Heart left ventricle (tissue), 16 donors: ENCODE measurements around the gene TXNDC2. TPM values are rescaled to one million over a fixed set of nuclear protein-coding genes. Genes with fewer than 3 reads are reported as not detected.

Experiments
- ATAC-seq, 4 donors: fragments of 200-7000 bp; cut with Tn5 transposase; one replicate each; pipeline ENCODE4 v1.9.1; 2020 to 2022; ENCODE audit warnings: moderate library complexity in 4 of 4, mild to moderate bottlenecking in 3 of 4, moderate number of reproducible peaks in 1 of 4
- DNase-seq, 5 donors: peaks; one replicate each; pipeline ENCODE4 v3.0.0-alpha.2; 2020
- H3K27ac ChIP-seq, 12 donors: fragments of 200-600 bp; sonication (generic) in 4 of 12; one replicate each; pipeline versions ENCODE4 v1.5.0 to v1.8.0; 2016 to 2022; ENCODE audit warnings: mild to moderate bottlenecking in 2 of 12
- H3K27me3 ChIP-seq, 9 donors: fragments of 200-600 bp; sonication (generic) in 2 of 9; one replicate each; pipeline versions ENCODE4 v1.5.1 to v1.8.0; 2016 to 2022; ENCODE audit warnings: mild to moderate bottlenecking in 3 of 9
- H3K36me3 ChIP-seq, 9 donors: fragments of 200-600 bp; sonication (generic) in 2 of 9; one replicate each; pipeline versions ENCODE4 v1.5.0 to v1.8.0; 2018 to 2022; ENCODE audit warnings: mild to moderate bottlenecking in 2 of 9
- H3K4me1 ChIP-seq, 12 donors: fragments of 200-600 bp; sonication (generic) in 4 of 12; one replicate each; pipeline versions ENCODE4 v1.5.0 to v1.8.0; 2016 to 2022; ENCODE audit warnings: mild to moderate bottlenecking in 3 of 12
- H3K4me3 ChIP-seq, 12 donors: fragments of 200-600 bp; sonication (generic) in 4 of 12; one replicate each; pipeline versions ENCODE4 v1.5.0 to v1.8.0; 2017 to 2022; ENCODE audit warnings: mild to moderate bottlenecking in 9 of 12, moderate library complexity in 4 of 12
- H3K9me3 ChIP-seq, 12 donors: fragments of 200-600 bp; sonication (generic) in 4 of 12; one replicate each; pipeline versions ENCODE4 v1.5.0 to v1.8.0; 2016 to 2022; ENCODE audit warnings: mild to moderate bottlenecking in 1 of 12
- POLR2A ChIP-seq, 2 donors: fragments of 450-650 bp; IDR thresholded peaks; one replicate each; pipeline ENCODE4 v1.6.1; 2017; ENCODE audit warnings: antibody characterized with exemption in 2 of 2, mild to moderate bottlenecking in 2 of 2, moderate library complexity in 2 of 2
- WGBS, 4 donors: extraction: QIAGEN DNeasy Blood & Tissue Kit in 2 of 4; methylation state at CpG; one replicate each; pipeline versions ENCODE4 v1.1.5 to v1.1.7; 2013 to 2018; 5-methylcytosine and 5-hydroxymethylcytosine counted together
- intact Hi-C, 10 donors: fragments of 100-400 bp; cut with DNase I; formaldehyde crosslinking; loops; one replicate each; pipeline versions ENCODE4 v1.11.1 to v1.14.2; 2022
- polyA plus RNA-seq, 2 donors: library from polyadenylated mRNA; stranded (reverse); fragments of 200-250 nt; gene quantifications; one replicate each; pipeline ENCODE4 v1.2.3, GENCODE V29; 2013
- total RNA-seq, 9 donors: library from RNA; depleted of rRNA in 2 of 9; stranded (reverse); fragments of >200 nt in 2 of 9; fragmentation: NEBNext Ultra II Directional in 3 of 9; extraction: Animal tissue kit (Norgen Biotek cat#: 25700) in 3 of 9; gene quantifications; one replicate each; pipeline versions ENCODE4 v1.1.0 to v1.2.4, GENCODE V29; 2016 to 2023
- TF ChIP-seq, protein P1 (sequence below), 12 donors: fragments of 200-600 bp; sonication (generic) in 4 of 12; IDR thresholded peaks; one replicate each; pipeline versions ENCODE4 v1.5.0 to v1.8.0; 2018 to 2022; ENCODE audit warnings: antibody characterized with exemption in 12 of 12, mild to moderate bottlenecking in 5 of 12
- donor health status: ischemic (EF 13 %, LVEDD 7.1; RV severe dilation, severe dysfunction).
- donor health status: healthy with polysubstance abuse.
- donor health status: DM: no; HTN: yes; CAD: no.
- donor health status: DM: no; HTN: no; CAD: no.
- donor health status: ischemic (EF 25% LVEDD 6.9; RV normal size, moderate dysfunction).
- donor health status: ischemic (EF 25% LVEDD 5.7; RV mildly dilated, moderate dysfunction).
- donor health status: healthy.
- donor health status: DM: yes; HTN: yes; CAD: no.
- donor health status: ischemic (EF 35%, LVEDD 5.7; RV mildly dilated, moderate dysfunction).
- donor health status: nonischemic (EF 11% LVEDD 7.7; RV severe dilation, severe dysfunction).
- donor health status: DM: yes; HTN: yes; CAD: no.
- donor health status: PGD.
- donor health status: ischemic (EF 29% LVEDD 5.4; RV normal size, mild dysfunction).
- donor health status: nonischemic (EF 23%, LVEDD 6.1; RV moderate dilation, normal function).

TXNDC2 gene
- total and polyA plus RNA-seq, 11 donors = 0.03 TPM; not detected in 10

DNA sequence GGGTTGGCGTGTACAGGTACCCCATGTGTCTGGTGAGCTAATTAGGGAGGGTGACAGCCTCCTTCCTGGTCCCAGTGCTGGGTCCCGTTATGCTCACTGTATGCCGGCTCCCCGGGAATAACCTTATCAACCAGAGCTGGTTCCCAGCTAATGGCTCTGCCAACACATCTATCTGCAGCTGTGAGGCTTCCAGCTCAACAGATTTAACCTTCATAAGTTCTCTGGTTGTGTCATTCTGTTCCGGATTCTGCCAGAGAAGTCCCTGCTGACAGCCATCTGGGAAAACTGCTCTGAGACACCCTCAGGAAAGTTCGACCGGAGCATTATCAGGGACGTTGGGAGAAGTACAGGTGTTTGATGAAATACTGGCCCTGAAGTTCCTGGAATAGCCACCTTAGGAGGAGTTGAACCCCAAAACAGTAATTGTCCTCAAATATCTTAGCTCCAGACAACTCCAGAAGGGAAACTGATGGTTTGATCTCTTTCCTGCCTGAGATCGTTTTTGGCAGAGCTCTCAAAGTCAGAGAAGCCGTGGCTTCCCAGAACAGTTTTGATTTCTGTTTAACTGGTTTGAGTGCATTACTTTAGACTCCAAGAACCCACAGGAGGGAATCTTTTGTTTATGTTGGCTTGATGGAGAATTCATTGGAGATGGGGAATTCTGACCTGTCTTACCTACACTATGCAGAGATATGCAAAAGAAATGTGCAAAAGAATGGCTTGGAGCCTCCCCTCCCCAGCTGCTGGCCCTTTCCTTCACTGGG, 39.4 kb upstream of the TXNDC2 start:
- WGBS, 4 donors = 7 to 17% (median 12%) methylated on average over 8 to 10 of the region's 10 CpGs
- ATAC-seq (peak; percentile 70 to 87 (median 84)), DNase-seq (peak in 4 of 5 donors; percentile 43 to 66 (median 58))
- peak overlapping the region; percentile 3 to 85 (median 74) for H3K27ac ChIP-seq
- peak overlapping the region in 7 of 12 donors; percentile 6 to 30 (median 18) for H3K4me3 ChIP-seq
- no peaks in the 10 kb centered on the region for H3K9me3 ChIP-seq
- H3K36me3 ChIP-seq = peaks cover 0 to 21% (median 0%) of the 10 kb centered on the region in 9 donors
- TF ChIP-seq, protein P1, sequence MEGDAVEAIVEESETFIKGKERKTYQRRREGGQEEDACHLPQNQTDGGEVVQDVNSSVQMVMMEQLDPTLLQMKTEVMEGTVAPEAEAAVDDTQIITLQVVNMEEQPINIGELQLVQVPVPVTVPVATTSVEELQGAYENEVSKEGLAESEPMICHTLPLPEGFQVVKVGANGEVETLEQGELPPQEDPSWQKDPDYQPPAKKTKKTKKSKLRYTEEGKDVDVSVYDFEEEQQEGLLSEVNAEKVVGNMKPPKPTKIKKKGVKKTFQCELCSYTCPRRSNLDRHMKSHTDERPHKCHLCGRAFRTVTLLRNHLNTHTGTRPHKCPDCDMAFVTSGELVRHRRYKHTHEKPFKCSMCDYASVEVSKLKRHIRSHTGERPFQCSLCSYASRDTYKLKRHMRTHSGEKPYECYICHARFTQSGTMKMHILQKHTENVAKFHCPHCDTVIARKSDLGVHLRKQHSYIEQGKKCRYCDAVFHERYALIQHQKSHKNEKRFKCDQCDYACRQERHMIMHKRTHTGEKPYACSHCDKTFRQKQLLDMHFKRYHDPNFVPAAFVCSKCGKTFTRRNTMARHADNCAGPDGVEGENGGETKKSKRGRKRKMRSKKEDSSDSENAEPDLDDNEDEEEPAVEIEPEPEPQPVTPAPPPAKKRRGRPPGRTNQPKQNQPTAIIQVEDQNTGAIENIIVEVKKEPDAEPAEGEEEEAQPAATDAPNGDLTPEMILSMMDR (IDR thresholded peaks at IDR 0.05) = no peak
- no peak for TF ChIP-seq POLR2A (IDR thresholded peaks at IDR 0.05)
- no peaks in the 10 kb centered on the region for H3K27me3 ChIP-seq
- H3K4me1 ChIP-seq = peaks cover 0 to 55% (median 25%) of the 10 kb centered on the region in 12 donors
- intact Hi-C loops = loop anchor here in 2 of 10 donors (5.0 to 10.0 kb wide), 2 partner anchors 66 to 68 kb away; partner anchors contain the start of gene VAPA (in 2 of the 2)

DNA sequence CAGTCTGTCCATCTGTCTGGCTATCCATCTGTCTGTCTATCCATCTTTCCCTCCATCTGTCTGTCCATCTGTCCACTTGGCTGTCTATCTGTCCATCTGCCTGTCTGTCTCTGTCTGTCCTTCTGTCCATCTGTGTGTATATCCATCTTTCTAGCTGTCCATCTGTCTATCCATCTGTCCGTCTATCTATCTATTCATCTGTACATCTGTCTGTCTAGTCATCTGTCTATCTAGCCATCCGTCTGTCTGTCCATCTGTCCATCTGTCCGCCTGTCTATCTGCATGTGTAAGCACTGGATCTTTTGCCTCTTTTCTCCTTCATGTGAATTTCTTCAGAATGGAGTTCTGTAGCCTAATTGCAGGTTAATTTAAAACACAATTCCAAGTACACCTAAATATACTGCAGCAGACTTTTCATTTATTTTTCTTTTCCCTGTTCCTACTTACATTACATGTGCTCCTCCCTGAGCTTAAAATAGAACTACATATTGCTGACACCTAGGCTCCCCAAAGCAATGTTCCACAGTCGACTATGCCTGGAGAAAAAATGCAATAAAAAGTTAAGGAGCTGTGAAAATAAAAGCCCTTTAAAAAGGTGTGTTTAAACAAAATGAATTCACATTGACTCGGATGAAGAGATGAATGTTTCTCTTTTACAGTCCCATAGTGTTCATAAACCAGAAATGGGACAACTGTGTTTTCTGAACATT, 37.4 kb upstream of the TXNDC2 start:
- Histone ChIP-seq H3K27ac (peak overlapping the region in 7 of 12 donors; percentile 2 to 73 (median 49)), H3K9me3 (peaks cover 0 to 6% (median 0%) of the 10 kb centered on the region in 12 donors), H3K27me3 (no peaks in the 10 kb centered on the region), H3K4me3 (no peak overlapping the region), H3K36me3 (peaks cover 0 to 21% (median 0%) of the 10 kb centered on the region in 9 donors), H3K4me1 (peaks cover 0 to 56% (median 15%) of the 10 kb centered on the region in 12 donors)
- no peak for ATAC-seq
- intact Hi-C loops = loop anchor here in 2 of 10 donors (5.0 to 10.0 kb wide), 2 partner anchors 64 to 66 kb away; partner anchors contain the start of gene VAPA (in 2 of the 2)
- TF ChIP-seq, protein P1 (IDR thresholded peaks at IDR 0.05) = no peak
- WGBS, 4 donors = 82 to 83% (median 82%) methylated on average over 5 of the region's 5 CpGs
- DNase-seq = no peak

GRCh38 chr18:9849407-9850283, 36.1 kb upstream of the TXNDC2 start:
- Histone ChIP-seq H3K4me1 (peaks cover 0 to 56% (median 15%) of the 10 kb centered on the region in 12 donors), H3K36me3 (peaks cover 0 to 12% (median 0%) of the 10 kb centered on the region in 9 donors), H3K4me3 (no peak overlapping the region), H3K27ac (peak overlapping the region; percentile 2 to 73 (median 27)), H3K27me3 (no peaks in the 10 kb centered on the region), H3K9me3 (peaks cover 0 to 6% (median 0%) of the 10 kb centered on the region in 12 donors)
- WGBS, 4 donors = 70 to 78% (median 74%) methylated on average over 18 of the region's 18 CpGs
- intact Hi-C loops = loop anchor here in 2 of 10 donors (5.0 to 10.0 kb wide), 2 partner anchors 63 to 65 kb away; partner anchors contain the start of gene VAPA (in 2 of the 2)
- ATAC-seq (peak; percentile 30 to 88 (median 80)), DNase-seq (peak; percentile 43 to 74 (median 66))
- TF ChIP-seq, protein P1 (IDR thresholded peaks at IDR 0.05) = no peak
- no peak for TF ChIP-seq POLR2A (IDR thresholded peaks at IDR 0.05)
